ENCODE results near the gene TSEN15.

Gene TSEN15

DNA sequence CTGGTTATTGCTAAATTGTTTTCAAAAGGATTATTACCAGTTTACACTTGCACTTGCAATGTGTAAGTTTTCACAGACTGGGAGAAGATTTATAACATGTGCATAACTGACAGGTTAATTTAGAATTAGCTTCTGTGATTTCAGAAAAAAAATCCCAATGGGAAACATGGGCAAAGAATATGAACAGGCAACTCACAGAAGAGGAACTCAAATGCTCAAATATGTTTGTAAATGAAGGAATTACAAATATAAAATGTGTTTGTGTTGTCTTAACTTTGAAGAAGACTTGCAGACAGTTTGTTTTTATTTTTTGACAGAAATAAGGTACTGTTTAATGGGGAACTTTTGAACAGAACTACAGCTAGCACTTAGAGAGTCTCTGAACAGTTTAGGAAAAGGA is 8.4 kb downstream of the TSEN15 start:
- no peak overlapping the region for H3K4me3 ChIP-seq (ENCODE audit: low read length)
- H3K27me3 ChIP-seq (replicated peaks; ENCODE audit: insufficient read depth, low read length), result no peaks in the 10 kb centered on the region
- no peak overlapping the region for H3K9ac ChIP-seq (ENCODE audit: low read length)
- no peaks in the 10 kb centered on the region for H3K9me2 ChIP-seq (replicated peaks; ENCODE audit: insufficient read depth, low read length)
- H3K4me2 ChIP-seq (ENCODE audit: low read depth, low read length), result no peak overlapping the region
- peaks cover 5% of the 10 kb centered on the region for H3K36me3 ChIP-seq (replicated peaks; ENCODE audit: insufficient read depth, low read length)
- no peak overlapping the region for H3K27ac ChIP-seq (ENCODE audit: low read length)
- H3K79me2 ChIP-seq (ENCODE audit: low read length), result peaks cover 79% of the 10 kb centered on the region
- TF ChIP-seq CTCF (IDR thresholded peaks at IDR 0.05; ENCODE audit: low read length) (no peak), EZH2 (optimal IDR thresholded peaks at IDR 0.05; ENCODE audit: low read depth, low read length) (no peak), EZH2phosphoT487 (IDR thresholded peaks at IDR 0.05; ENCODE audit: low read length) (no peak)
- no peaks in the 10 kb centered on the region for H3F3A ChIP-seq (ENCODE audit: insufficient read depth, low read length)
- no peak overlapping the region for H2AFZ ChIP-seq (ENCODE audit: low read length)
- no peaks in the 10 kb centered on the region for H3K9me3 ChIP-seq (replicated peaks; ENCODE audit: insufficient read depth, low read length)
- no peak for DNase-seq
- 0 out of 2 replicates have a peak, but pooled peaks cover 5% of the 10 kb centered on the region for H3K4me1 ChIP-seq (ENCODE audit: low read length)
- no peaks in the 10 kb centered on the region for H4K20me1 ChIP-seq (ENCODE audit: insufficient read depth, low read length)

DNA sequence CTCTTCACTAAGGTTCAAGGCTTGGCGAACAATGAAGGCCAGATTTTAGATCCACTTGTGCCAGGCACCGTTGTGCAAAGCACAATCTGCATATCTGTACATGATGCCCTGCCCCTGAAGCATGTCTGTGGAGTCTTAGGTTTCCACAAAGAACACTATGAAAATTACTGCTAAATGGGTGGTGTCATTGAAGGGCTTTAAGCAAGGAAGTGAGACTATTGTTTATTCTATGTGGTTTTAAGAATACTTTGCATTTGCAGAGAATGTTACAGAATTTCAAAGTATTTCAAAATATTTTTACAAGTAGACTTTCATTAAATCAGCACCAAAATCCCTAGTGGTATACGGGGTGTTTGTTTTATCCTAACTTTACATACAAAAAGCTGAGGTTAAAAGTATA is 8.8 kb downstream of the TSEN15 start:
- no peak for TF ChIP-seq EZH2 (optimal IDR thresholded peaks at IDR 0.05; ENCODE audit: low read depth, low read length)
- TF ChIP-seq EZH2phosphoT487 (IDR thresholded peaks at IDR 0.05; ENCODE audit: low read length), result no peak
- no peak for TF ChIP-seq CTCF (IDR thresholded peaks at IDR 0.05; ENCODE audit: low read length)
- H3K9me2 ChIP-seq (replicated peaks; ENCODE audit: insufficient read depth, low read length), result no peaks in the 10 kb centered on the region
- no peaks in the 10 kb centered on the region for H3K27me3 ChIP-seq (replicated peaks; ENCODE audit: insufficient read depth, low read length)
- peaks cover 75% of the 10 kb centered on the region for H3K79me2 ChIP-seq (ENCODE audit: low read length)
- no peak overlapping the region for H3K9ac ChIP-seq (ENCODE audit: low read length)
- no peak for DNase-seq
- no peak overlapping the region for H3K4me3 ChIP-seq (ENCODE audit: low read length)
- peaks cover 5% of the 10 kb centered on the region for H3K36me3 ChIP-seq (replicated peaks; ENCODE audit: insufficient read depth, low read length)
- no peak overlapping the region for H3K27ac ChIP-seq (ENCODE audit: low read length)
- no peaks in the 10 kb centered on the region for H4K20me1 ChIP-seq (ENCODE audit: insufficient read depth, low read length)
- no peak overlapping the region for H2AFZ ChIP-seq (ENCODE audit: low read length)
- H3K4me2 ChIP-seq (ENCODE audit: low read depth, low read length), result no peak overlapping the region
- no peaks in the 10 kb centered on the region for H3K9me3 ChIP-seq (replicated peaks; ENCODE audit: insufficient read depth, low read length)
- H3F3A ChIP-seq (ENCODE audit: insufficient read depth, low read length), result no peaks in the 10 kb centered on the region
- H3K4me1 ChIP-seq (ENCODE audit: low read length), result 0 out of 2 replicates have a peak, but pooled peaks cover 5% of the 10 kb centered on the region

DNA sequence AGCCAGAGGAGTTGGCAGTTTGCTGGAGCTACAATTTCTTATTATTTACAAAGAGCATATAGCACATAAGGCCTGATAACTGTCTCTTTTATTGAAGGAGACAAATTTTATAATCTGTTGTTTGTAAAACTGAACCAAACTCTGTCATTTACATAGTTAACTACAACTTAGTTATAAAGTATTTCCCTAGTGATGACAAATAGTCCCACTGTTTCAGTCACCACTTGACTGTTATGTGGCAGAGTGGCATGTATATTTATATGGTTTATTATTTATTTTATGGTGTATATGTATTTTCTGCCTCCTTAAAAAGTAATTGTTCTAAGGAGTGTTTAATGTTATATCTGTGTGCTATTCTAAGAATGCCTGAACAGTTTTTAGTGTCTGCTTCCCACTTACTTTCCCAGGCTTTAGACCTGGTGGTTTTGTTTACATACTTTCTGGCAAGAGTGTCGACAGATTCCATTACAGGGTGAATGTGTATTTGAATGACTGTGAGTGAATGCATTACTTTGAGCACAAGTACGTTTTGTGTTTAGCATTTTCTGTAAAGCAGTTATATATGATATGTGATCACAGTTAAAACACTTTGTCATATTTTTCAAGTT is 10.0 kb downstream of the TSEN15 start:
- H3K27me3 ChIP-seq (replicated peaks; ENCODE audit: insufficient read depth, low read length), result no peaks in the 10 kb centered on the region
- H3K79me2 ChIP-seq (ENCODE audit: low read length), result peaks cover 68% of the 10 kb centered on the region
- H3K4me2 ChIP-seq (ENCODE audit: low read depth, low read length), result no peak overlapping the region
- no peak for DNase-seq
- H3K27ac ChIP-seq (ENCODE audit: low read length), result no peak overlapping the region
- H3K4me3 ChIP-seq (ENCODE audit: low read length), result no peak overlapping the region
- peaks cover 5% of the 10 kb centered on the region for H3K36me3 ChIP-seq (replicated peaks; ENCODE audit: insufficient read depth, low read length)
- H3K4me1 ChIP-seq (ENCODE audit: low read length), result 0 out of 2 replicates have a peak, but pooled peaks cover 4% of the 10 kb centered on the region
- no peaks in the 10 kb centered on the region for H4K20me1 ChIP-seq (ENCODE audit: insufficient read depth, low read length)
- no peaks in the 10 kb centered on the region for H3K9me3 ChIP-seq (replicated peaks; ENCODE audit: insufficient read depth, low read length)
- H3F3A ChIP-seq (ENCODE audit: insufficient read depth, low read length), result no peaks in the 10 kb centered on the region
- no peak for TF ChIP-seq EZH2phosphoT487 (IDR thresholded peaks at IDR 0.05; ENCODE audit: low read length)
- TF ChIP-seq EZH2 (optimal IDR thresholded peaks at IDR 0.05; ENCODE audit: low read depth, low read length), result no peak
- no peak for TF ChIP-seq CTCF (IDR thresholded peaks at IDR 0.05; ENCODE audit: low read length)
- H3K9me2 ChIP-seq (replicated peaks; ENCODE audit: insufficient read depth, low read length), result no peaks in the 10 kb centered on the region
- no peak overlapping the region for H2AFZ ChIP-seq (ENCODE audit: low read length)
- H3K9ac ChIP-seq (ENCODE audit: low read length), result no peak overlapping the region

All from MM.1S (cell line).